ENCODE measurements around the gene THAP7.

THAP7 gene

GRCh38 chr22:20967697-20968211, 34.2 kb downstream of the THAP7 start:
- no peaks in the 10 kb centered on the region for H3K9me3 ChIP-seq (ENCODE audit: control insufficient read depth in 1 of 2, low read length in 2 of 2)
- peaks cover 18% of the 10 kb centered on the region in 2 donors for H3K4me1 ChIP-seq (ENCODE audit: control insufficient read depth in 1 of 2, insufficient read depth in 2 of 2, low read length in 2 of 2)
- peaks cover 0 to 3% of the 10 kb centered on the region in 2 donors for H3K27me3 ChIP-seq (ENCODE audit: control insufficient read depth in 1 of 2, insufficient read depth in 2 of 2, low read length in 2 of 2)

DNA sequence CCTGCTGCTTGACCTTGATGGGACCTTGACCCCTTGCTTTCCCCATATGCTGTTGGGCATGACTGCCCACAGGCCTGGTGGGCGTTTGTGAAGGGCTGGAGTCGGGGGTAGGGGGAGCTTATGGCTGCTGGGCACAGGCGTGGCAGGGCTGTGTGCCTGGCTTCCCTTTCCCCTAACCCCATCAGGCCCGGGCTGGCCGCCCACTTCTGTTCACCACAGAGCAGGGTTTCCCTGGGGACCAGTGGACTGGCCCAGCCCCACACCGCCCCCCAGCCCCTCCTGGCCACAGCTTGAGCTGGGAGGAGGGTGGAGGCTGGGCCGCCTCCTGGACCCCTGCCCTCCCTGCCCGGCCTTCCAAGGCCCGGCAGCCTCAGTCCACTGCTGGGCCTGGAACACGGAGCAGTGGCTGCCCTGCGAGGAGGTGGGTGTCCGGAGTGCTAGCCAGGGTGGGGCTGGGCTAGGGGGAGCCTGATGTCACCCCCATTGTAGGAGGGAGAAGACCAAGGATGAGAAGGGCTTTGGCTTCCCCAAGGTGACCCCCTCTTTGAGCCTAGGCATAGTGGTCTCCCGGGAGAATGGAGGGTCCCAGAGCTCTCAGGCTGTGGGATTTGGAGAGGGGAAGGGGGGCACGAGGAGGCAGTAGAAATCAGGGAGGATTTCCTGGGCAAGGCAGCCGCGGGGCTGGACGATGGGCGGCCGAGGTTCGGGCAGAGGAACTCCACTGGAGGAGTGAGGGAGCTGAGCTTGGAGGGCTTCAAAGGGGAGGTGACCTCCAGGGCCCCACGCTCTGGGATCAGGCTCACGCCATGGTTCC, 34.8 kb downstream of the THAP7 start, which contains the start of gene AIFM3:
AIFM3 (plus strand) TSS at position 373 of the 814 bp plus-strand sequence. CDS start 690 bp downstream, outside the sequence.
- H3K4me3 ChIP-seq (ENCODE audit: low read depth in 1 of 2, low read length in 2 of 2): no peak within 1 kb of the TSS

More at GRCh38 chr22:20967697-20968211, 34.2 kb downstream of the THAP7 start:
- Histone ChIP-seq H3K9ac (ENCODE audit: low read depth in 1 of 2, low read length in 2 of 2) (no peak overlapping the region), H3K36me3 (ENCODE audit: control insufficient read depth in 1 of 2, insufficient read depth in 2 of 2, low read length in 2 of 2) (no peaks in the 10 kb centered on the region), H3K4me3 (ENCODE audit: low read depth in 1 of 2, low read length in 2 of 2) (no peak overlapping the region), H3K27ac (ENCODE audit: low read depth, low read length) (no peak overlapping the region)

GRCh38 chr22:20965888-20966855, 35.7 kb downstream of the THAP7 start:
- H3K27ac ChIP-seq (ENCODE audit: low read depth, low read length): no peak overlapping the region

More for the DNA sequence above, 34.8 kb downstream of the THAP7 start, which contains the start of gene AIFM3:
- H3K36me3 ChIP-seq (ENCODE audit: control insufficient read depth in 1 of 2, insufficient read depth in 2 of 2, low read length in 2 of 2): no peaks in the 10 kb centered on the region
- H3K4me1 ChIP-seq (ENCODE audit: control insufficient read depth in 1 of 2, insufficient read depth in 2 of 2, low read length in 2 of 2): peaks cover 18% of the 10 kb centered on the region in 2 donors
- peaks cover 0 to 3% of the 10 kb centered on the region in 2 donors for H3K27me3 ChIP-seq (ENCODE audit: control insufficient read depth in 1 of 2, insufficient read depth in 2 of 2, low read length in 2 of 2)
- no peak within 1 kb of the TSS for H3K9ac ChIP-seq (ENCODE audit: low read depth in 1 of 2, low read length in 2 of 2)
- H3K27ac ChIP-seq (ENCODE audit: low read depth, low read length): no peak within 1 kb of the TSS
- no peaks in the 10 kb centered on the region for H3K9me3 ChIP-seq (ENCODE audit: control insufficient read depth in 1 of 2, low read length in 2 of 2)

GRCh38 chr22:20965104-20965887, 36.6 kb downstream of the THAP7 start:
- no peaks in the 10 kb centered on the region for H3K9me3 ChIP-seq (ENCODE audit: control insufficient read depth in 1 of 2, low read length in 2 of 2)
- H3K9ac ChIP-seq (ENCODE audit: low read depth in 1 of 2, low read length in 2 of 2): no peak overlapping the region
- no peak overlapping the region for H3K27ac ChIP-seq (ENCODE audit: low read depth, low read length)
- peaks cover 22% of the 10 kb centered on the region in 2 donors for H3K4me1 ChIP-seq (ENCODE audit: control insufficient read depth in 1 of 2, insufficient read depth in 2 of 2, low read length in 2 of 2)
- peak overlapping the region; percentile 40 to 50 for H3K4me3 ChIP-seq (ENCODE audit: low read depth in 1 of 2, low read length in 2 of 2)
- H3K36me3 ChIP-seq (ENCODE audit: control insufficient read depth in 1 of 2, insufficient read depth in 2 of 2, low read length in 2 of 2): no peaks in the 10 kb centered on the region
- peaks cover 0 to 3% of the 10 kb centered on the region in 2 donors for H3K27me3 ChIP-seq (ENCODE audit: control insufficient read depth in 1 of 2, insufficient read depth in 2 of 2, low read length in 2 of 2)

More at GRCh38 chr22:20965888-20966855, 35.7 kb downstream of the THAP7 start:
- no peak overlapping the region for H3K9ac ChIP-seq (ENCODE audit: low read depth in 1 of 2, low read length in 2 of 2)
- no peaks in the 10 kb centered on the region for H3K36me3 ChIP-seq (ENCODE audit: control insufficient read depth in 1 of 2, insufficient read depth in 2 of 2, low read length in 2 of 2)
- H3K27me3 ChIP-seq (ENCODE audit: control insufficient read depth in 1 of 2, insufficient read depth in 2 of 2, low read length in 2 of 2): peaks cover 0 to 3% of the 10 kb centered on the region in 2 donors
- peaks cover 22% of the 10 kb centered on the region in 2 donors for H3K4me1 ChIP-seq (ENCODE audit: control insufficient read depth in 1 of 2, insufficient read depth in 2 of 2, low read length in 2 of 2)
- H3K9me3 ChIP-seq (ENCODE audit: control insufficient read depth in 1 of 2, low read length in 2 of 2): no peaks in the 10 kb centered on the region
- no peak overlapping the region for H3K4me3 ChIP-seq (ENCODE audit: low read depth in 1 of 2, low read length in 2 of 2)

- no peaks in the 10 kb centered on the region for H3K36me3 ChIP-seq (ENCODE audit: control insufficient read depth in 1 of 2, insufficient read depth in 2 of 2, low read length in 2 of 2)
- peak overlapping the region; percentile 18 for H3K9ac ChIP-seq (ENCODE audit: low read depth in 1 of 2, low read length in 2 of 2)
- H3K9me3 ChIP-seq (ENCODE audit: control insufficient read depth in 1 of 2, low read length in 2 of 2): no peaks in the 10 kb centered on the region
- peaks cover 22% of the 10 kb centered on the region in 2 donors for H3K4me1 ChIP-seq (ENCODE audit: control insufficient read depth in 1 of 2, insufficient read depth in 2 of 2, low read length in 2 of 2)
- H3K27ac ChIP-seq (ENCODE audit: low read depth, low read length): no peak overlapping the region
- peaks cover 0 to 3% of the 10 kb centered on the region in 2 donors for H3K27me3 ChIP-seq (ENCODE audit: control insufficient read depth in 1 of 2, insufficient read depth in 2 of 2, low read length in 2 of 2)
- H3K4me3 ChIP-seq (ENCODE audit: low read depth in 1 of 2, low read length in 2 of 2): peak overlapping the region; percentile 10 to 35
Measured at GRCh38 chr22:20964799-20965103, 37.2 kb downstream of the THAP7 start.

- Histone ChIP-seq H3K4me1 (ENCODE audit: control insufficient read depth in 1 of 2, insufficient read depth in 2 of 2, low read length in 2 of 2) (peaks cover 22% of the 10 kb centered on the region in 2 donors), H3K36me3 (ENCODE audit: control insufficient read depth in 1 of 2, insufficient read depth in 2 of 2, low read length in 2 of 2) (no peaks in the 10 kb centered on the region), H3K9ac (ENCODE audit: low read depth in 1 of 2, low read length in 2 of 2) (peak overlapping the region; percentile 18), H3K4me3 (ENCODE audit: low read depth in 1 of 2, low read length in 2 of 2) (peak overlapping the region; percentile 10 to 35), H3K27ac (ENCODE audit: low read depth, low read length) (no peak overlapping the region), H3K9me3 (ENCODE audit: control insufficient read depth in 1 of 2, low read length in 2 of 2) (no peaks in the 10 kb centered on the region), H3K27me3 (ENCODE audit: control insufficient read depth in 1 of 2, insufficient read depth in 2 of 2, low read length in 2 of 2) (peaks cover 0 to 3% of the 10 kb centered on the region in 2 donors)
Measured at GRCh38 chr22:20964090-20964798, 37.7 kb downstream of the THAP7 start.

DNA sequence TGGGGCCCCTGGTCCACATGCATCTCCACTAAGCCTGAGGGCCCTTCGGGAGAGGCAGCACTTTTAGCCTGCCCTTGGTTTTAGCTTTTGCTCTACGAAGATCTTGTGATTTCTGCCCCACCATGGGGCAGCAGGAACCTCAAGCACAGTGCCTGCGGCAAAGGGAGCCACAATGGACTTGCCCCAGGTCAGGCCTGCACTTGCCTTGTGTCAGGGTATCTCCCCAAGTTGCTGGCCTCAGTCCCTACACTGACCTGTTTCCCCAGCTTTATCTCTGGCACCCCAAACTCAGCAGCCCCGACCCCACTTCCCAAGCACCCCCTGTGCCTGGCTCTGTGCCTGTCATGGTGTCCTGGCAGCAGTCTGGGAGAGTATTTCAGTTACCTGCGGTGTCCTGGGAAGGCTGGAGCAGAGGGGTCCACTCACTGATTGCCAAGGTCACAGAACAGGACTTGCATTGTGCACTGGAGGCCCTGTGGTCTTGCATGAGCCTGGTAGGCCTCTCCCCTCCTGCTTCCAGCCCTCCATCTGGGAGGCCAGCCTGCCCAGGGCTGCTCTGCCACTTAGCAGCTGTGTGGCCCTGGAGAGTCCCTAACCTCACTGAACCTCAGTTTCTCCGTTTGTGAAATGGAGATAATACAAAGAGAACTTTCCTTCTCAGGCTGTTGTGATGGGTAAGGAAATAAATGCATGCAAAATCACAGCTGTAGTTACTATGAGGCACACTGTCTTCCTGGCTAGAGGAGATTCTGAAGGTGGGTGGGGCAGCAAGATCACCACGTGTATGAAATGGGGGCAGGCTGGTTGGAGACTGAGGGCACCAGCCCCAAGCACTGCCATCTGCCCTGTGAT, 38.5 kb downstream of the THAP7 start:
- no peak overlapping the region for H3K9ac ChIP-seq (ENCODE audit: low read depth in 1 of 2, low read length in 2 of 2)
- H3K9me3 ChIP-seq (ENCODE audit: control insufficient read depth in 1 of 2, low read length in 2 of 2): no peaks in the 10 kb centered on the region
- H3K36me3 ChIP-seq (ENCODE audit: control insufficient read depth in 1 of 2, insufficient read depth in 2 of 2, low read length in 2 of 2): no peaks in the 10 kb centered on the region
- H3K4me1 ChIP-seq (ENCODE audit: control insufficient read depth in 1 of 2, insufficient read depth in 2 of 2, low read length in 2 of 2): peaks cover 22 to 24% of the 10 kb centered on the region in 2 donors
- peaks cover 0 to 3% of the 10 kb centered on the region in 2 donors for H3K27me3 ChIP-seq (ENCODE audit: control insufficient read depth in 1 of 2, insufficient read depth in 2 of 2, low read length in 2 of 2)
- H3K27ac ChIP-seq (ENCODE audit: low read depth, low read length): no peak overlapping the region
- H3K4me3 ChIP-seq (ENCODE audit: low read depth in 1 of 2, low read length in 2 of 2): no peak overlapping the region

- Histone ChIP-seq H3K4me1 (ENCODE audit: control insufficient read depth in 1 of 2, insufficient read depth in 2 of 2, low read length in 2 of 2) (peaks cover 28 to 29% of the 10 kb centered on the region in 2 donors), H3K36me3 (ENCODE audit: control insufficient read depth in 1 of 2, insufficient read depth in 2 of 2, low read length in 2 of 2) (no peaks in the 10 kb centered on the region), H3K9ac (ENCODE audit: low read depth in 1 of 2, low read length in 2 of 2) (no peak overlapping the region), H3K27me3 (ENCODE audit: control insufficient read depth in 1 of 2, insufficient read depth in 2 of 2, low read length in 2 of 2) (peaks cover 0 to 3% of the 10 kb centered on the region in 2 donors), H3K9me3 (ENCODE audit: control insufficient read depth in 1 of 2, low read length in 2 of 2) (no peaks in the 10 kb centered on the region), H3K27ac (ENCODE audit: low read depth, low read length) (no peak overlapping the region), H3K4me3 (ENCODE audit: low read depth in 1 of 2, low read length in 2 of 2) (no peak overlapping the region)
Measured at GRCh38 chr22:20962491-20962945, 39.4 kb downstream of the THAP7 start.
